Progenitor cell of endocrine pancreas (in vitro differentiated cells): ENCODE results near the gene BUB1. TPM values are rescaled to one million over a fixed set of nuclear protein-coding genes. Genes with fewer than 3 reads are reported as not detected.
"Not testable (repeated sequence)": the region's sequence is repeated elsewhere in the genome, so short reads cannot be mapped to it uniquely, and the experiment has no call there.

Experiments
- DNase-seq: peaks from one replicate; pipeline ENCODE4 v3.0.0; 2021; ENCODE audit warnings: low spot score; ENCODE audit not compliant: unreplicated experiment
- H3K27ac Mint-ChIP-seq: 2 replicates; pipeline ENCODE4 v1.8.0; 2021; ENCODE audit warnings: mild to moderate bottlenecking, moderate library complexity, mixed read lengths
- H3K27me3 Mint-ChIP-seq: 2 replicates; pipeline ENCODE4 v1.8.0; 2021; ENCODE audit warnings: mixed read lengths
- H3K36me3 Mint-ChIP-seq: 2 replicates; pipeline ENCODE4 v1.8.0; 2022; ENCODE audit warnings: mixed read lengths; ENCODE audit not compliant: insufficient read depth
- H3K4me1 Mint-ChIP-seq: 2 replicates; pipeline ENCODE4 v1.8.0; 2021; ENCODE audit warnings: low read depth, mixed read lengths
- H3K4me3 Mint-ChIP-seq: 2 replicates; pipeline ENCODE4 v1.8.0; 2021; ENCODE audit warnings: low read depth, mild to moderate bottlenecking, moderate library complexity, mixed read lengths
- H3K9me3 Mint-ChIP-seq: 2 replicates; pipeline ENCODE4 v1.8.0; 2021; ENCODE audit warnings: low read depth, mixed read lengths
- total RNA-seq: library from RNA; stranded (reverse); gene quantifications from 2 replicates; pipeline ENCODE4 v1.2.1, GENCODE V29; 2021
- TF ChIP-seq, protein P1 (sequence below): fragments of 200-600 bp; sonication (generic); IDR thresholded peaks from one replicate; pipeline ENCODE4 v1.5.0; 2021; ENCODE audit warnings: antibody characterized with exemption, mild to moderate bottlenecking; ENCODE audit not compliant: unreplicated experiment

The BUB1 gene
- total RNA-seq, 1 donor from 2014 or later: 25.4 TPM

DNA sequence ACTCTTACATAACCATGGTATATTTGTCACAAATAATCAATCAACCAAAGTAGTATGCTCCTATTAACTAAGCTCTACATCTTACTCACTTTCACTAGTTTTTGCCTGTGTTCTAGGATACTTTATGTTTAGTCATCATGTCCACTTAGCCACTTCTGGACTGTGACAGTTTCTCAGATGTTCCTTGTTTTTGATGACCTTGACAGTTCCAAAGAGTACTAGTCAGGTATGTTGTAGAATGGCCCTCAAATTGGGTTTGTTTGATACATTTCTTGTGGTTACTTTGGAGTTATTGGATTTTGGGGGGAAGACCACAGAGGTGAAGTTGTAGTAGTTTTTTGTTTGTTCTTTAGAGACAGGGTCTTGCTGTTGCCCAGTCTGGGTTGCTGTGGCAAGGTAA is 35.5 kb downstream of the BUB1 start:
- TF ChIP-seq, protein P1, sequence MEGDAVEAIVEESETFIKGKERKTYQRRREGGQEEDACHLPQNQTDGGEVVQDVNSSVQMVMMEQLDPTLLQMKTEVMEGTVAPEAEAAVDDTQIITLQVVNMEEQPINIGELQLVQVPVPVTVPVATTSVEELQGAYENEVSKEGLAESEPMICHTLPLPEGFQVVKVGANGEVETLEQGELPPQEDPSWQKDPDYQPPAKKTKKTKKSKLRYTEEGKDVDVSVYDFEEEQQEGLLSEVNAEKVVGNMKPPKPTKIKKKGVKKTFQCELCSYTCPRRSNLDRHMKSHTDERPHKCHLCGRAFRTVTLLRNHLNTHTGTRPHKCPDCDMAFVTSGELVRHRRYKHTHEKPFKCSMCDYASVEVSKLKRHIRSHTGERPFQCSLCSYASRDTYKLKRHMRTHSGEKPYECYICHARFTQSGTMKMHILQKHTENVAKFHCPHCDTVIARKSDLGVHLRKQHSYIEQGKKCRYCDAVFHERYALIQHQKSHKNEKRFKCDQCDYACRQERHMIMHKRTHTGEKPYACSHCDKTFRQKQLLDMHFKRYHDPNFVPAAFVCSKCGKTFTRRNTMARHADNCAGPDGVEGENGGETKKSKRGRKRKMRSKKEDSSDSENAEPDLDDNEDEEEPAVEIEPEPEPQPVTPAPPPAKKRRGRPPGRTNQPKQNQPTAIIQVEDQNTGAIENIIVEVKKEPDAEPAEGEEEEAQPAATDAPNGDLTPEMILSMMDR: no peak
- H3K27me3 Mint-ChIP-seq: no peaks in the 10 kb centered on the region
- no peaks in the 10 kb centered on the region for H3K9me3 Mint-ChIP-seq
- no peak overlapping the region for H3K27ac Mint-ChIP-seq
- no peaks in the 10 kb centered on the region for H3K4me1 Mint-ChIP-seq
- DNase-seq: no peak
- peaks cover 12% of the 10 kb centered on the region for H3K36me3 Mint-ChIP-seq
- H3K4me3 Mint-ChIP-seq: no peak overlapping the region

DNA sequence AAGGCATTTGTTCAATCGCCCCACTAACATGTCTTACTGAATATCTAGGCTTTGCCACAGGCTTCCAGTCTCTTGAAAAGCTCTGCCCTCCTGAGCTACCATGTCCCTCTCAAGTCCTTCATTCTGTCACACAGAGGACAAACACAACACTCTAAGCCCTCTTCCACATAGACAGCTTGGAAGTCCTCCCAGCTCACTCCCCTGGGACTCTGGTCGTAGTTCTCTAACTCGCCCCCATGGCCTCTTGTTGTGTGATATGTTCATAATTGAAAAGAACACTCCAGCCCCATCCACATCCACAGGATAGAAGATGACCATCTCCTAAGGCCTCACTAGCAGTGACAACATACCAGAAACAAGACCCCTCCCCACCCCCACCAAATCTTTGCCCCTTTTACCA is 37.9 kb downstream of the BUB1 start:
- Mint-ChIP-seq H3K4me3 (no peak overlapping the region), H3K27ac (no peak overlapping the region), H3K36me3 (peaks cover 12% of the 10 kb centered on the region), H3K9me3 (no peaks in the 10 kb centered on the region), H3K27me3 (no peaks in the 10 kb centered on the region), H3K4me1 (no peaks in the 10 kb centered on the region)
- no peak for DNase-seq
- TF ChIP-seq, protein P1: no peak

DNA sequence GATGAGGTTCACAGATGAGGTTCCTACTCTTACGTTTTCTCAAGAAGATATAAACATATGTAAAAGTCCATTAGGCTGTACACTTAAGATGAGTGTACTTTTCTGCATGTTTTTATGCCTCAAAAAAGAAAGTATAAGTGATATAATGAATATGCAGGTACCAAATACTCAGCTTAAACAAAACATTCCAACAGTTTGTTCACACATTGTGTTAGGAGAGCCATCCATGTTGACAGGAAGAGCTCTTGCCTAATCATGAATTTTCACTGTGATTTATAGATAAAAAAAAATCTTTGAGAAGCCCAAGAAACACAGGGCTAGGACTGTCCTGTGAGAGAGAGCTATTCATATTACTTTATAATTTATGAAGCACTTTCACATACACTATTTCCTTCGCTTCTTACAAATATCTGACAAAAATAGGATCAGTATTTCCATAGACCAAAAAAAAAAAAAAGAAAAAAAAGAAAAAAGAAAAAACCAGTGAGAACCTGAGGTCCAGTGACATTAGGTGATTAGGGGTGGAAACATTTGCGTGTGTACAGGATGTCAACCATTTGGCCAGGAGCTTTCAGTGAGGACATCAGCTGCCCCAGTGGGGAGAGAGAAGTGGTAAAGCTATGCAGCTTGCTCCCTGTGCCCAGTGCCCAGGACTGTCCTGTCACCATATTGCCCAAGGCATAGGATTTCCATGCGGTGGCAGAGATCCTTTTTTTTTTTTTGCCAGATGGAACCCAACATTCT is 38.7 kb downstream of the BUB1 start:
- Mint-ChIP-seq H3K4me1 (no peaks in the 10 kb centered on the region), H3K27ac (no peak overlapping the region), H3K9me3 (no peaks in the 10 kb centered on the region), H3K4me3 (no peak overlapping the region), H3K36me3 (peaks cover 11% of the 10 kb centered on the region), H3K27me3 (no peaks in the 10 kb centered on the region)
- TF ChIP-seq, protein P1: no peak
- no peak for DNase-seq

DNA sequence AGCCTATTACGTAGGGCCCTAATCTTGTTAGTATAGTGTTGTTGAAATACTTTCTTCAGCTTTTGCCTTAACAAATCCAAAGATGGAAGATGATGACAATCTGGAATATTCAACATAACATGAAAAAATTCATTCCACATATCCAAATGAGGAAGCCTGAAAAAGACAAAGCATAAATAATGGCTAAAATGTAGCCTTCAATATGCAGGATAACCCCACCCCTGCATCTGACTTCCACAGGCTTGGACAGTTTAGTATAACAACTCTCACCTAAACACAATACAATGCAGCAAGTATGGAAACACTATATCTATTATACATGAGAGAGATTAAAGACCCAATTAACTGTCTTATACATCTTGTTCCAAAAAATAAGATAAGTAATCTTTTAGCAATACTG is 39.9 kb downstream of the BUB1 start:
- Mint-ChIP-seq H3K27ac (no peak overlapping the region), H3K27me3 (no peaks in the 10 kb centered on the region), H3K9me3 (no peaks in the 10 kb centered on the region), H3K4me3 (no peak overlapping the region), H3K36me3 (peaks cover 13% of the 10 kb centered on the region), H3K4me1 (no peaks in the 10 kb centered on the region)
- TF ChIP-seq, protein P1: no peak
- DNase-seq: no peak

DNA sequence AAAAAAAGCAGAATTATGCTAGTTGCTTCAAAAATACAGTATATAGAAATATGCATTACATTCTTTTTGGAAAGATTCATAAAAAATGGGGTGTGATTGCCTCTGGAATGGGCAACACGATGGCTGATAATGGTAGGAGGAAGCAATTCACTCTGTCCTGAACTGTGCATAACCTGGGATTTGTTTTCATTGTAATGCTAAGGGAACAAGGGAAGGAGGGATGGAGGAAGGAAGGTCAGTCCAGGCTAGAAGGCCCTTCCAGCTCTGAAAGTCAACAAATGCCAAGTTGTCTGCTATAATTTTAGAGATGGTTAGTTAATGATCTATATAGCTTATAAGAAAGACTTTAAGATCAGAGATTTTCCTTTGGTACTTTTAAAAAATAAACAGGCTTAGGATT is 40.8 kb downstream of the BUB1 start:
- H3K27ac Mint-ChIP-seq: no peak overlapping the region
- no peak for DNase-seq
- TF ChIP-seq, protein P1: no peak
- peaks cover 12% of the 10 kb centered on the region for H3K36me3 Mint-ChIP-seq
- no peaks in the 10 kb centered on the region for H3K4me1 Mint-ChIP-seq
- H3K4me3 Mint-ChIP-seq: no peak overlapping the region
- H3K9me3 Mint-ChIP-seq: no peaks in the 10 kb centered on the region
- no peaks in the 10 kb centered on the region for H3K27me3 Mint-ChIP-seq

DNA sequence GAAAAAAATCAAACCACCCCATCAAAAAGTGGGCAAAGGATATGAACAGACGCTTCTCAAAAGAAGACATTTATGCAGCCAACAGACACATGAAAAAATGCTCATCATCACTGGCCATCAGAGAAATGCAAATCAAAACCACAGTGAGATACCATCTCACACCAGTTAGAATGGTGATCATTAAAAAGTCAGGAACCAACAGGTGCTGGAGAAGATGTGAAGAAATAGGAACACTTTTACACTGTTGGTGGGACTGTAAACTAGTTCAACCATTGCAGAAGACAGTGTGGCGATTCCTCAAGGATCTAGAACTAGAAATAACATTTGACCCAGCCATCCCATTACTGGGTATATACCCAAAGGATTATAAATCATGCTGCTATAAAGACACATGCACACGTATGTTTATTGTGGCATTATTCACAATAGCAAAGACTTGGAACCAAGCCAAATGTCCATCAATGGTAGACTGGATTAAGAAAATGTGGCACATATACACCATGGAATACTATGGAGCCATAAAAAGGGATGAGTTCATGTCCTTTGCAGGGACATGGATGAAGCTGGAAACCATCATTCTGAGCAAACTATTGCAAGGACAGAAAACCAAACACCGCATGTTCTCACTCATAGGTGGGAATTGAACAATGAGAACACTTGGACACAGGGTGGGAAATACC is 41.8 kb downstream of the BUB1 start:
- not testable (repeated sequence) for H3K4me3 Mint-ChIP-seq, H3K27ac Mint-ChIP-seq, H3K9me3 Mint-ChIP-seq, H3K27me3 Mint-ChIP-seq, DNase-seq, H3K4me1 Mint-ChIP-seq
- peaks cover 11% of the 10 kb centered on the region for H3K36me3 Mint-ChIP-seq

DNA sequence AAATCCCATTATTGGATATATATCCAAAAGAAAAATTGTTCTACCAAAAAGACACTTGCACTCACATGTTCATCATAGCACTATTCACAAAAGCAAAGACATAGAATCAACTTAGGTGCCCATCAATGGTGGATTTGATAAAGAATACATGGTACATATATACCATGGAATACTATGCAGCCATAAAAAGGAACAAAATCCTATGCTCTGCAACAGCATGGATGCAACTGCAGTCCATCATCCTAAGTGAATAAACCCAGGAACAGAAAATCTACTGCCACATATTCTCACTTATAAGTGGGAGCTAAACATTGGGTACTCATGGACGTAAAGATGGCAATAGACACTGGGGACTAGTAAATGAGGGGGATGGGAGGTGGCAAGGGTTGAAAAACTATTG is 50.5 kb downstream of the BUB1 start:
- H3K27me3 Mint-ChIP-seq, H3K4me3 Mint-ChIP-seq, H3K4me1 Mint-ChIP-seq, H3K9me3 Mint-ChIP-seq, H3K27ac Mint-ChIP-seq, H3K36me3 Mint-ChIP-seq, DNase-seq: not testable (repeated sequence)

DNA sequence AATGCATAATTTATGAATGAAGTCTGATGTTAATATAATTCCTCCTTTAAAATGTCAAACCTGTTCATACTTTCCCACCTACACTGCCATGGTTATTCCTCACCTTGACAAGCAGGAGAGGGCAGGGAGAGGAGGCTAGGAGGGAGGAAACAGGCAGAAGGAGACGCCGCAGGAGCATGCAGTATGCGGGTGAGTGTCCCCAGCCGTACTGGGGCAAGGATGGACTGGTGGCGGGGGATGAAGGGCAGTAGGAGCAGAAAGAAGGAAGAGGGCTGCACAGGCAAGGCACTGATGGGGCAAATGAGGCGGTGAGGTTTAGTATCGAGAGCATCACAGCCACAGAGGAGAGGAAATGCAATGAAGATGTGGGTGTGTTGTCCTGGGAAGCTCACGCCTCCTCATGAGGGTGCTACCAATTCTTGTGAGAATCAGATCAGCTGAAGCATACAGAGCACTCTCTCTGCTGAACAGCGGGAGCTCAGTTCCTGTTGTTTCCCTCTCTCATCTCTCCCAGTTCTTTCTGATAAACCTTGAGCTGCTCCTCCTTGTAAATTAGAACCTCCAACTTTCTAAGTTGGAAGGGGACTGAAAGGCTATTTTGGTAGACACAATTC is 58.4 kb downstream of the BUB1 start:
- DNase-seq, H3K4me3 Mint-ChIP-seq, H3K36me3 Mint-ChIP-seq, H3K4me1 Mint-ChIP-seq, H3K9me3 Mint-ChIP-seq, H3K27me3 Mint-ChIP-seq, H3K27ac Mint-ChIP-seq: not testable (repeated sequence)
